ENCODE data around the gene PAGR1. TPM values are rescaled to one million over a fixed set of nuclear protein-coding genes. Genes with fewer than 3 reads are reported as not detected.
A peak's percentile ranks its signal among the peaks of the same experiment; 100 is the strongest.

Gene PAGR1
- polyA plus RNA-seq, 1 of the 3 experiments (the other 2 are of a cell fraction), result 57.7 TPM

- no peak for TF ChIP-seq USF2 (IDR thresholded peaks at IDR 0.05; ENCODE audit: borderline replicate concordance, low read depth, low read length)
- TF ChIP-seq SMC3 (IDR thresholded peaks at IDR 0.05; ENCODE audit: low read depth, low read length), result peak; percentile 37; the same call in 1 of the 2 replicates
- peak; percentile 91; the same call in 1 of the 2 replicates for TF ChIP-seq SIN3A (IDR thresholded peaks at IDR 0.05; ENCODE audit: borderline replicate concordance, low read depth, low read length)
- TF ChIP-seq REST (IDR thresholded peaks at IDR 0.05; ENCODE audit: low read depth, low read length), result peak; percentile 7; the same call in 1 of the 2 replicates
- TF ChIP-seq TEAD4 (IDR thresholded peaks at IDR 0.05; ENCODE audit: borderline replicate concordance, insufficient read depth), result no peak
- peak; percentile 33; the same call in 1 of the 2 replicates for TF ChIP-seq POLR2AphosphoS5 (IDR thresholded peaks at IDR 0.05; ENCODE audit: low read depth, low read length)
- no peak for TF ChIP-seq PBX3 (IDR thresholded peaks at IDR 0.05)
- TF ChIP-seq FOXJ3 (CRISPR knock-in tag; IDR thresholded peaks at IDR 0.05), result 0 out of 2 replicates have a peak, but pooled peaks have one; percentile 35
- TF ChIP-seq RFX5 (IDR thresholded peaks at IDR 0.05; ENCODE audit: low read length), result no peak
- peak; percentile 96 for TF ChIP-seq NRF1 (IDR thresholded peaks at IDR 0.05; ENCODE audit: low read depth, low read length)
- no peak for TF ChIP-seq RXRA (IDR thresholded peaks at IDR 0.05; ENCODE audit: borderline replicate concordance, low read depth)
- peak; percentile 79 for TF ChIP-seq CHD2 (IDR thresholded peaks at IDR 0.05; ENCODE audit: low read length, partially characterized antibody)
- TF ChIP-seq JUND (IDR thresholded peaks at IDR 0.05), result no peak
- no peak for TF ChIP-seq NFIC (IDR thresholded peaks at IDR 0.05; ENCODE audit: borderline replicate concordance)
- no peak for TF ChIP-seq GATA2 (CRISPR knock-in tag; IDR thresholded peaks at IDR 0.05)
- TF ChIP-seq, protein P1, sequence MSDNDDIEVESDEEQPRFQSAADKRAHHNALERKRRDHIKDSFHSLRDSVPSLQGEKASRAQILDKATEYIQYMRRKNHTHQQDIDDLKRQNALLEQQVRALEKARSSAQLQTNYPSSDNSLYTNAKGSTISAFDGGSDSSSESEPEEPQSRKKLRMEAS (IDR thresholded peaks at IDR 0.05; ENCODE audit: low read depth), result 0 out of 2 replicates have a peak, but pooled peaks have one; percentile 72
- TF ChIP-seq TAF1 (IDR thresholded peaks at IDR 0.05; ENCODE audit: borderline replicate concordance, low read depth, low read length), result peak; percentile 50; the same call in 1 of the 2 replicates
- peak; percentile 87 for TF ChIP-seq MXI1 (IDR thresholded peaks at IDR 0.05; ENCODE audit: low read depth, low read length)
- no peak for TF ChIP-seq MEF2A (IDR thresholded peaks at IDR 0.05; ENCODE audit: borderline replicate concordance, low read depth)
- TF ChIP-seq ELF1 (IDR thresholded peaks at IDR 0.05), result no peak
- TF ChIP-seq YY1 (IDR thresholded peaks at IDR 0.05; ENCODE audit: low read depth), result peak; percentile 90
- TF ChIP-seq RCOR1 (IDR thresholded peaks at IDR 0.05; ENCODE audit: low read length), result no peak
- TF ChIP-seq RAD21 (IDR thresholded peaks at IDR 0.05; ENCODE audit: low read length), result peak; percentile 51
- no peak for TF ChIP-seq TCF12 (IDR thresholded peaks at IDR 0.05)
Observed at GRCh38 chr16:29790183-29790948, 25.6 kb upstream of the PAGR1 start, which contains the start of gene KIF22 (continued).
